HTERT RPE-1 (cell line): ENCODE data around the gene HOXA2.

Experiments
- in situ Hi-C: fragments of 300-500 bp; cut with MboI; formaldehyde crosslinking; loops from 4 replicates; pipeline ENCODE4 v1.14.3; 2020; ENCODE audit warnings: low sequenced_read_pairs

HOXA2 gene

DNA sequence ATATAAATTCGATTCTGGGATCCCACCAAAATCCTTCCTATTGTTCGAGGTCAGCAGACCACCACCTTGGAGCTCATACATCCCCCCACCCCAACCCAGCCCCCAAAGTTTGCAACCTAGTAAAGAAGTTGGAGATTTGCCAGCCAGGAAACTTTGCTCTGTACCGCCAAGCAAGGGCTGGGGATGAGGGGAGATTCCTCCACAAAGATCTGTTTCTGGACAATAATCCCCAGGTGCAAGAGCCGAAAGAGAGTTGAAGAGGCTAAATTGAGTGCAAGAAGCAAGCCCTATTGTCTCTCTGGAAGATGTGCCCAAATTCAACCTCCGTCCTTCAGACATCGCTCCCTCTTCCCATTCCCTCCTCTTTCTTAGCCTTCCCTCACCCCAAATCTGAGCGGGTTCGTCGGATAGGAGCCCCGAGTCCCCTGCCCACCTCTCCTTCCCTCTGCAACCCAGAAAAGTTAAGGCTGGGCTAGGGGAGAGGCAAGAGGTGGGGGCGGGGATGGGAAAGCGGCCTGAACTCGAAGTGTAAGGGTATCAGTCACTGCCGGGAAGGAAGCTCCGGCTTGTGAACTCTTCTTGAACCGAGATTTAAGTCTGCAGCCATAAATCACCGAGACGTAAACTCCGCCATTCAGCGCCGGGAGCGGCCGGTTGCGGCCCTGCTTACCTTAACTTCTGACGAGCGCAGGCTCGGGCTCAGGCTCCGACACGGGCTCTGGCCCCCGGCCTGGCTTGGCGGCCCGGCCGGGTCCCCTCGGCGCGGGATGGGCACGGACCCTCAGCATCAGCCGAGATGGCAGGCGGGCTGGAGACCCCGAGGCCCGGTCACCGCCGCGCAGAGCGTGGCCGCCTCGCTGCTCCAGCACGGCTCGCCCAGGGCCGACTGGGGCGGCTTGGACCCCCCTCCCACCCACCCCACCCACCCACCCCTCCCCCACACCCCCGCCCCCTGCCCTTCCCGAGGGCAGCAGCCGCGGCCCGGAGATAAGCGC lies 10.8 kb upstream of the HOXA2 start:
- in situ Hi-C loops: no loop called here

GRCh38 chr7:27112361-27112760 lies 9.9 kb upstream of the HOXA2 start:
- in situ Hi-C loops: no loop called here

- in situ Hi-C loops: no loop called here
Observed at GRCh38 chr7:27111751-27112277, 9.3 kb upstream of the HOXA2 start.

DNA sequence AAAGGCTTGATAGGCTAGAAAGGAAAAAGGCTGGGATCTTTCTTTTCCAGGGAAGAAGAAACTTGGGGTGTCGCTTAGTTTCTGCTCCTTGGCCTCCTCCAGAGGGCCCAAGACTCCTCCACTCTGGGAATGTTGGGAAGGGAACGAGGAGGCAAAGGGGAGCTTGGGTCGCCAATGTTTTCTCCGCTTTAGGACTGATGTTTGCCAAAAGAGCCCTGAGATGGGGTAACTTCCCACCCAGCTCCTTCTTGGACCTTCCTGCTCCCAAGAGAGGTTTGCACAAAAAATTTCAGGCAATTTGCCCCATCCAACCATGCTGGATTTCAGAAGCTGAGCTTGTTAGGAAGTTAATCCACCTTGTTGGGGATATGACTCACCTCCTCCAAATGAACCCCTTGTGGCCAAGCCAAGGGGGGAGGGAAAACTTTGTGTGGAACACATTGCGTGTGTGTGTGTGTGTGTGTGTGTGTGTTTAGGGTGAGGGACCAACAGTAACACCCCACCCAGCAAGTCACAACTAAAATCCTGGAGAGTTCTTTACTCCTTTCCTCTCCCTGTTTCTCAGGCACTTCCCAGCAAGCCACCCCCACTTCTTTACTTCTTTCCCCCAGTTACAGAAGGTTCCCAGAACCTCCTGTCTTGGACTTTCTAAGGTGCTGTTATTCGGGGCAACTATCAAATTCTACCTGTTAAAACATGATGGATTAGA lies 8.7 kb upstream of the HOXA2 start:
- in situ Hi-C loops: no loop called here

DNA sequence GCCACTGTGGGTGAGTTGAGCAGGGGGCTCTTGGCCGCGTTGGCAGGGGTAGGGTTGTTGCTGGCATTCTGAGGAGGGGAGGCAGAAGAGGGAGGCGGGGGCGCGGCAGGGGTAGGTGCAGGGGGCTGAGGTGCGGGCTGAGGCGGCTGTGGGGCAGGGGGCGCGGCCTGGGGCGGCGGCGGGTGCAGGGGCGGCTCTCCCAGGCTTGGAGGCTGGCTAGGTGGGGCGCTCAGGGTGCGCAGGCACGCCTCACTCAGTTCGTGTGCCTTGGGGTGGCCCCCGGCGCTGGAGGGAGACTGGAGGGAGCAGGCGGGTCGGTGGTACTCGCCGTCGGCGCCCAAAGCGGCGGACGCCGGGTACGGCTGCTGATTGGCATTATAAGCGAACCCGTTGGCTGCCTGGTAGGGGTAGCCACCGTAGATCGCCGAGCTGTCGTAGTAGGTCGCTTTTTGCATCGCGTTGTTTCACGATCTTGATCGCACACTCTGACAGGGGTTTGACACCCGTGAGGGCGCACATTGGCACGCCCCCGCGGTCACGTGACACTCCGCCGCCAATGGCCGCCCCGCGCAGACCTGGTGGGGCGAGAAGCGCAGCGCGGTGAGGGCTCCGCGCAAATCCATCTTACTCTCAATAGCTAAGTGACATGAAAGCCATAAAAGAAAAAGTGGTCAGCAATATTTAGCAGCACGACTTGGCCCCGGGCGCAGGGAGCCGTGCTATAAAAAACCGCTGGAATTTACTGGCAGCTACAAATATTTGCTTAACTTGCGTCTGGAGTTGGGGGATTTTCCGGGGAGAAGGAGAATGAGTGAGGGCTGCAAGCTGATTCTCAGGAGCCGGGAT lies 7.9 kb upstream of the HOXA2 start:
- in situ Hi-C loops: no loop called here

GRCh38 chr7:27109466-27110185 lies 7.1 kb upstream of the HOXA2 start:
- in situ Hi-C loops: no loop called here

DNA sequence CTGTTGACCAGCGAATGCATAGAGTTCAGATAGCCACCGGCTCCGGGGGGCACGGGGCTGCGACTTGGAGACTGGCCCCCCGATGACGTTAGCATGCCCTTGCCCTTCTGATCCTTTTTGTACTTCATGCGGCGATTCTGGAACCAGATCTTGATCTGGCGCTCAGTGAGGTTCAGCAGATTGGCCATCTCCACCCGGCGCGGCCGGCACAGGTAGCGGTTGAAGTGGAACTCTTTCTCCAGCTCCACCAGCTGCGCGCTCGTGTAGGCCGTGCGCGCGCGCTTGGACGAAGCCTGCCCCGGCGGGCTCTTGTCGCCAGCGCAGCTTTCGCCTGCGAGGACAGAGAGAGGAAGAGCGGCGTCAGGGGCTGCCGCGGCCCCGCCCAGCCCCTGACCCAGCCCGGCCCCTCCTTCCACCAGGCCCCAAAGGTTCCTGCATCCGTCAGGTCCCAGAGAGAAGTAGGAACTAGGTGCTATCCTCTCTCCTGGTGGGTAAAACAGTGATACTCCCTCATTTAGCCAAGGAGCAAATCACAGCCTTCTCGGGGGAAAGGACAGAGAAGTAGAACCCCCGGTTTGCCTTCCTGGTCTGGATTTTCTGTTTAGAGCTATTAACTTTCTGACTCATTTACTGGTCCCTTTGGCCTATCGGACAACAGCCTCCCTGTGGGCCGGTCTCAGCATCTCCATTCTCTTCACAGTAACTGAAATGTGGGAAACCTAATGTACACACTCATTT lies 6.1 kb upstream of the HOXA2 start:
- in situ Hi-C loops: no loop called here

GRCh38 chr7:27107391-27108381 lies 5.2 kb upstream of the HOXA2 start:
- in situ Hi-C loops: no loop called here

GRCh38 chr7:27106901-27107240 lies 4.4 kb upstream of the HOXA2 start:
- in situ Hi-C loops: no loop called here

DNA sequence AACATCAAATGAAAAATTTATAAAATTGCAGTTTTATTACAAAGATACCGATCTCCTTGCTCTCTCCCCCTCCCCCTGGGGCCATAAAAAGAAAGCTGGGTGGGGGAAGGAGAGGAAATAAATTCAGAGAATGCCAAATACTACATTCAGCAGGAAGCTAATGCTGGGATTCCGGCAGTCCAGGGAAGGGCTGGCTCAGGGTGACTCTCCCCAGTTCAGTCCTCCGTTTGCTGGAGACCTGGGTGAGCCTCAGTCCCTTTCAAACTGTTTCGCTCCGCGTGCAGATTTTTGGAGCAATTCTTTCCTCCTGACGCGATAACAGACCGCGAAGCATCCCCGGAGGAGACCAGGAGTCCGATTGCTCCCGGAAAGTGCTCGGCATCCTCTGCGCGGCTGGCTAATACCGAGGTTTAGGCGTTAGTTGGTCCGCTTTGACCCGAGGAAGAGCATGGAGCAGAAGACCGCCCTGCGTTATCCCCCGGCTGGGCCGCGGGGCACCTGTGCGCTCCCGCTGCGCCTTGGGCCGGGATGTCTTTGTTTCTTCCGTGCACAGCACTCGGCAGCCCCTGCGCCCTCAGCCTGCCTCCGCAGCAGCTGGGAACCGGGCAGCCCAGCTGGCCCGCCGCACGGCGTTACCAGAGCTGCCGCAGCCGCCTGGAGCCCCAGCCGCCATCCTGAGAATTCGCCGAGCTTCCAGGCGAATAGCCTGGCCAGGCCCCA lies 3.9 kb upstream of the HOXA2 start:
- in situ Hi-C loops: no loop called here

DNA sequence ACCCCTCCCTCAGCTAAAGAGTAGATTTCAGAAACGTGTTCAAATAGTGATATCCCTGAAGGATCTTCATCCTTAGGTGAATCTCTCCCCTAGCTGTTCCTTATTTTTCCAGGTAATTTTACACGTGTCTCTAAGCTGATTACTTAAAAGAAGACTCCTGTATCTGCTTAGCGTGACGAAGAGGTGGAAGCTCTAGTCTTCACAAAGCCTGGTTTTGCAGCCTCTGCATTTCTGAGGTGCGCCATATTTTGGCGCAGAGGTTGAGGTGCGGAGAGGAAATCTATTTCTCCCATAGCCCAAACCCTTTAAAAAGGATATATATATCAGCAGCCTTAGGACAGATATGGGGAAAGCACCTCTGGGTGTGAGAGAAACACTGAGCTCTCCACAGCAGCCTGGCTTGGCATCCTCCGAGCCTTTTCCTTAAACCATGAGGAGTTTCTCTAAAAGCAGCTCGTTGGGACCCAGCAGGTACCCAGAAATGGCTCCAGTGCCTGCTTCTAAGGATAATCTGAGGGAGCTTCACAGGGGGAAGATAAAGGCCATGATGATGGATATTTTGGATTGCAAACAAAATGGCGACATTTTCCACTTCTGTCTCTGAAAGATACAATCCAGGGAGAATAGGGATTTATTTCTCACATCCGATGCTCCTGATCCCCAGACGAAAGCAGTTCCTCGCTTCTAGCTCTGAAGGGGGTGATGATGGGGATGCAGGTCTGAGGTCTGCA lies 3.0 kb upstream of the HOXA2 start:
- in situ Hi-C loops: no loop called here

DNA sequence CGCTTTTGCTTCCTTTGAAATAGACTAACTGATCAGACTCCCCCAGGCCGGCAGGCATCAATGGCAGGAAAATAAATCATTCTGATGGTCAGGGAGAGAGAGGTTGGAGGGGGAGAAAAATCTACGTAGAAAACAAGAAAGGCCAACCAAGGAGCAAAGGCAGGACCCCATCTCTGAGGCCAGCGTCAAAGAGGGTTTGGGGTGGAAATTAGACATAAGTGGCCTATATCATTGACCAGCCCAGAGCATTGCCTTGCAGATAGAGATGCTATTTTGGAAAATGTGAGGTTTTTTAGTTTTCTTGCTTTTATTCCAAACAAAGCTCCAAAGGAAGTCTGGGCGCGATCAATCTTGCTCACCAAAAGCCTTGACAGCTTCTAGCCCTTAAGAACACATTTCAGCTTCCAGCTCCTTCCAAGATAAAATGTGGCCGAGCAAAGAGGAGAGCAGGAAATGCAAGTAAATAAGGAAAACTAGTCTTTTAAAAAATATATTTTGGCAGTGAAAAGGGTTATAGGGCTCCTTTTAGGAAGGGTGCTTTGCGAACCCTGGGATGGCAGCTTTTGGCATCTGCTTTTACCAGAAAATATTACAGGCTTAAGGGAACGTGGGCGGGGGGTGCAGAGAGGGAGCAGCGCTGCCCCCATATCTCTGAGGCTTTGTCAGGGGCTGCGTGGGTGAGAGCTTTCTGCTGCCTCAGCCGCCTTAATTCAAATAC lies 2.0 kb upstream of the HOXA2 start:
- in situ Hi-C loops: no loop called here

DNA sequence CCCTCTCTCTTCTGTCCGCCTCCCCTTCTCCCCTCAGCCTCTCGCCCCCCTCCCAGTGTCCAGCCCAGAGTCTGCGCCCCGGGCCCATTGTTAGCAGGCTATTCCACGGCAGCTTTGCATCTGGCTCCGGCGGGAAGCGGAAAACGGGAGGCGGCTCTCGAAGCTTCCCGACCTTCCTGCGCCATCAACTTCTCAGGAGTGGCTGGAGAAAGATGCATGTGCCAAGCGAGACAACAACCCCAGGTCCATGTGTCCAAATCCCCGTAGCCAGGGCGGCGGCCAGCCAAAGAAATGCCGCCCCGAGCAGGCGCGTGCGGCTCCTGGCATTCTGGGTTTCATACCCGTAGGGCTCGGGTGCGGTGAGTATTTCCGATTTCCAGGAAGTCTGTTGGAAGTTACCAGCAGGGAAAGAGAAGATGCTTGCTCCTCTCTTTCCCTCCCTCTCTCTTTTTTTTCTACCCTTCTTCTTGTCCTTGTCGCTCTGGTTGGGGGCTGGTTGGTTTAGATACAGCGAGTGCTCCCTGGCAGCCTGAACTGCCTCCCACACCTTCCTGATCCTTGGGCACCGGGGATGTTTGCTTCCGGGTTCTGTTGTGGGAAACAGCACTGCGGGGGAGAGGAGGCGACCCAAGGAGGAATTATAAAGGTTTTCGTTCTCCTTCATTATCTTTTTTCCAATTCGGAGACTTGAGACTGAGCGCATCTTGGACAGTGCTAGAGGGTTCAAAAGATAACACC lies 1.2 kb upstream of the HOXA2 start:
- in situ Hi-C loops: no loop called here

GRCh38 chr7:27101957-27102580 lies 414 bp downstream of the HOXA2 start:
- in situ Hi-C loops: no loop called here

DNA sequence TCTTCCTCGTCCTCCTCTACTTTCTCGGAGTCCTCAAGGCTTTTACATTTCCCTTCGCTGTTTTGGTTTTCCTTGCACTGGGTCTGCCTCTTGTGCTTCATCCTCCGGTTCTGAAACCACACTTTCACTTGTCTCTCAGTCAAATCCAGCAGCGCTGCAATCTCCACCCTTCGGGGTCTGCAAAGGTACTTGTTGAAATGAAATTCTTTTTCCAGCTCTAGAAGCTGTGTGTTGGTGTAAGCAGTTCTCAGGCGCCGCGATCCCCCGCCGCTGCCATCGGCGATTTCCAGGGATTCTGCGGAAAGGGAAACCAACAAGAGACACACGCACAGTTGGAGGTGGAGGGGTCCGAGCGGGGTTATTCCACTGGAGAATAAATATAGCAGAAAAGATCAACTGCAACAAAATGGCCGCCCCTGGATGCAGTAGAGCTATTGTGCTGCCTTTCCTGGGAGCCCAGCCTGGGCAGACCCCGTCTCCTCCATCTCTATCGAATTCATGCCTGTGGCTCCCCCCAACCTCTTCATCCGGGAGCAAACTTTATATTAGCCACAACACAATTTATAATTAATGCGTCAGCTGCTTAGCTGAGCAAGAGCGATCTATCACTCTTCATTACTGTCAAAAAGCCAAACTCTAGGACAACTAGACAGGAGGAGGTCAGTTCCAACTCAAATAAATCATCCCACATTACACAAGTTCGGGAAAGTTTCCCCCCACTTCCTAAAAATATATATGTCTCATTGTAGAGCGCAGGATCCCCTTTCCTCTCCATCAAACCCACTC lies 1.1 kb downstream of the HOXA2 start:
- in situ Hi-C loops: no loop called here
